Gastrocnemius medialis (tissue), 4 donors: ENCODE data around the gene DSE.

Experiments
- POLR2A ChIP-seq, 2 donors: fragments of 450-650 bp; IDR thresholded peaks; one replicate each; pipeline ENCODE4 v1.6.1; 2017; ENCODE audit warnings: antibody characterized with exemption in 2 of 2, mild to moderate bottlenecking in 2 of 2, moderate library complexity in 2 of 2
- TF ChIP-seq, protein P1 (sequence below), 5 experiments: fragments of 450-650 bp in 3 of 5; fragments of 200-600 bp in 2 of 5; sonication (generic) in 2 of 5; IDR thresholded peaks in 4 of 5; conservative IDR thresholded peaks in 1 of 5; 1 replicate in 4 of 5; 2 replicates in 1 of 5; pipeline ENCODE4 v1.5.1; 2016 to 2019; ENCODE audit warnings: antibody characterized with exemption in 5 of 5, mild to moderate bottlenecking in 3 of 5, moderate library complexity in 3 of 5

DNA sequence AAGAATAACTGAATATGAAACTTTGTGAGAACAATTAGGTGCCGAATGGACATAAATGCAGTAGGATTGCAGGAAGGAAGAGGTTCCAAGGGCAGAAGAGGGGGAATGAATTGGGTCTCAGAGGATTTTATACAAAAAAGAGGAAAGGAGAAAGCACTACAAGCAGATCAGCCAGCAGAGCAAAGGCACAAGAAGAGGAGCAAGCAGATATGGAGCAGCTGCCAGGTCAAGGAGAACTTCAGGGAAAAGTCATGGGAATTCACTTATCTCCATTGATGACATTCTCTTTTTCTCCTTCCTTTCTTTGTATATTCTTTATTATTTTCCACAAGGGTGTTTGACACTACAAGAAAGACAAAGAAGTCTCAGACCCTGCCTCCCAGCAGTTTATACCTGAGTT, 9.6 kb downstream of the DSE start:
- TF ChIP-seq, protein P1, sequence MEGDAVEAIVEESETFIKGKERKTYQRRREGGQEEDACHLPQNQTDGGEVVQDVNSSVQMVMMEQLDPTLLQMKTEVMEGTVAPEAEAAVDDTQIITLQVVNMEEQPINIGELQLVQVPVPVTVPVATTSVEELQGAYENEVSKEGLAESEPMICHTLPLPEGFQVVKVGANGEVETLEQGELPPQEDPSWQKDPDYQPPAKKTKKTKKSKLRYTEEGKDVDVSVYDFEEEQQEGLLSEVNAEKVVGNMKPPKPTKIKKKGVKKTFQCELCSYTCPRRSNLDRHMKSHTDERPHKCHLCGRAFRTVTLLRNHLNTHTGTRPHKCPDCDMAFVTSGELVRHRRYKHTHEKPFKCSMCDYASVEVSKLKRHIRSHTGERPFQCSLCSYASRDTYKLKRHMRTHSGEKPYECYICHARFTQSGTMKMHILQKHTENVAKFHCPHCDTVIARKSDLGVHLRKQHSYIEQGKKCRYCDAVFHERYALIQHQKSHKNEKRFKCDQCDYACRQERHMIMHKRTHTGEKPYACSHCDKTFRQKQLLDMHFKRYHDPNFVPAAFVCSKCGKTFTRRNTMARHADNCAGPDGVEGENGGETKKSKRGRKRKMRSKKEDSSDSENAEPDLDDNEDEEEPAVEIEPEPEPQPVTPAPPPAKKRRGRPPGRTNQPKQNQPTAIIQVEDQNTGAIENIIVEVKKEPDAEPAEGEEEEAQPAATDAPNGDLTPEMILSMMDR (IDR thresholded peaks at IDR 0.05 in 4 of 5, conservative IDR thresholded peaks at IDR 0.05 in 1 of 5): no peak
- TF ChIP-seq POLR2A (IDR thresholded peaks at IDR 0.05): no peak
